PFSK-1 (cell line): ENCODE measurements around the gene POC1B.

Experiments used
- POLR2AphosphoS5 ChIP-seq: IDR thresholded peaks from 2 replicates; pipeline ENCODE4 v1.6.1; 2012; ENCODE audit warnings: low read depth, mild to moderate bottlenecking, control low read depth, low read length, moderate library complexity
- TAF1 ChIP-seq: IDR thresholded peaks from 2 replicates; pipeline ENCODE4 v1.6.1; 2012; ENCODE audit warnings: low read length, control low read depth, borderline replicate concordance; ENCODE audit not compliant: insufficient read depth

GRCh38 chr12:89448951-89449371, 76.9 kb downstream of the POC1B start:
- no peak for TF ChIP-seq TAF1
- TF ChIP-seq POLR2AphosphoS5: no peak
